Right renal cortex interstitium (tissue), 3 donors: ENCODE data around the gene SLC41A2. TPM values are rescaled to one million over a fixed set of nuclear protein-coding genes. Genes with fewer than 3 reads are reported as not detected.
"Not testable (repeated sequence)": the region's sequence is repeated elsewhere in the genome, so short reads cannot be mapped to it uniquely, and the experiment has no call there.

Source experiments
- DNase-seq, 3 donors: peaks; one replicate each; pipeline ENCODE4 v3.0.0-alpha.2; 2013; ENCODE audit warnings: low read depth in 3 of 3, low spot score in 2 of 3
- polyA plus RNA-seq, 3 donors: library from polyadenylated mRNA; unstranded; fragments of 120-200 nt; gene quantifications; one replicate each; pipeline ENCODE4 v1.2.1, GENCODE V29; 2013; ENCODE audit not compliant: insufficient read length in 3 of 3

SLC41A2 gene, protein sequence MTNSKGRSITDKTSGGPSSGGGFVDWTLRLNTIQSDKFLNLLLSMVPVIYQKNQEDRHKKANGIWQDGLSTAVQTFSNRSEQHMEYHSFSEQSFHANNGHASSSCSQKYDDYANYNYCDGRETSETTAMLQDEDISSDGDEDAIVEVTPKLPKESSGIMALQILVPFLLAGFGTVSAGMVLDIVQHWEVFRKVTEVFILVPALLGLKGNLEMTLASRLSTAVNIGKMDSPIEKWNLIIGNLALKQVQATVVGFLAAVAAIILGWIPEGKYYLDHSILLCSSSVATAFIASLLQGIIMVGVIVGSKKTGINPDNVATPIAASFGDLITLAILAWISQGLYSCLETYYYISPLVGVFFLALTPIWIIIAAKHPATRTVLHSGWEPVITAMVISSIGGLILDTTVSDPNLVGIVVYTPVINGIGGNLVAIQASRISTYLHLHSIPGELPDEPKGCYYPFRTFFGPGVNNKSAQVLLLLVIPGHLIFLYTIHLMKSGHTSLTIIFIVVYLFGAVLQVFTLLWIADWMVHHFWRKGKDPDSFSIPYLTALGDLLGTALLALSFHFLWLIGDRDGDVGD
- 1 to 10 TPM; 4.3 to 5.7 (median 4.6) TPM for polyA plus RNA-seq

DNA sequence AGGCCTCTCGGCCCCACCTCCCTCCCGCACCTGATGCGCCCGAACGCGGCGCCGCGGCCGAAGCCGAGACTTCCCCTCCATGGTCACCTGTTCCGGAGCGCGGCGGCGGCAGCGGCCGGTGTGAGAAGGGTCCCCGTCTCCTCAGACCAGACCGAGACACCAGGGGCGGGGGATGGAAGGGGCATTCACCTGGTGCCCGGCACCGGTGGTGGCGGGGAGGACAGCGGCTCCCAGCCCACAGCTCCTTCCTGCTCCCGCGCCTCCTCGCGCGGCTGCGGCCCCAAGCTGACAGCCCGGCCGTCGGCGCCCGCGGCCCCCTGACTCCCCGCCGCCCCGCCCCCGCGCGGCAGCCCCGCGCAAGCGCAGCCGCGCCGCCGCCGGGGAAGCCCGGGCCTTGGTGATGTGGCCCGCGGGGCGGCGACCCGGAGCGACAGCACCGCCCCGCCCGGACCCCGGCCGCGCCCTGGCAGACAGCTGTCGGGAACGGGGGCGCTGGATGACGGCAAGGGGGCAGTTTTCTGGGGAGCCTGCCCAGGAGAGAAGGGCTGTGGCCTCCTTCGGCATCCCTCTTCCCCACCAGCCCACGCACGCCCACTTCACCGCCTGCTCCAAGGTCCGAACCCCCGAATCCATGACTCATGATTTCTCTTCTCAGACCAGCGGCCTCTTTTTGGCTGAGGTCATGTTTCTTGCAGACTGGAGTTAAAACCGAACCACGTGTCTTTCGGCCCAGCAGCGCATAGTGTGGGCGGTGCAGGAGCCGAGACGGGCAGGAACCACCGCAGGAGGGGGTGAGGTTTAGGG lies at the start of gene SLC41A2:
TSS of gene SLC41A2 (minus strand) at position 290 of the 804 bp plus-strand sequence. CDS start 29,763 bp downstream, outside the sequence.
- DNase-seq: peak in 1 of 3 donors; percentile 43

DNA sequence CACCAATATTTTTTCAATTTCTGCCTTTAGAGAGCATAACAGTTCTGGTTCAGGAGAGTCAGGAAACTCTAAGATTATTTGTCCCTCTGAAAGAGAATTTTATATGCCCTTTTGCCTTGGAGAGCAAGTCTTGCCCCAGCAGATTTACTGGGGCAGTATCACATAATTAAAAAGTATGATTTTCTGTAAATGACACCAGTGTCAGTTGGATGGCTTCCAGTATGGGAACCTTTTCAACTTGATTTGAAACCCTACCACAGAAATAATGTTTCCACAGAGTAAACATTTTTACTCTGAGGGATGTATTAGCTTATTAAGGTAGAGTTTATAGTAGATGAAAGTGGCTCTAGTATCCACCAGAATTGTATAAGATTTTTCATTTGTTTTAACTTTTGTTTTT lies 43.4 kb upstream of the SLC41A2 start:
- DNase-seq: no peak

GRCh38 chr12:104999347-104999685 lies 41.2 kb upstream of the SLC41A2 start:
- DNase-seq: no peak

GRCh38 chr12:104998423-104999346 lies 40.6 kb upstream of the SLC41A2 start:
- no peak for DNase-seq

DNA sequence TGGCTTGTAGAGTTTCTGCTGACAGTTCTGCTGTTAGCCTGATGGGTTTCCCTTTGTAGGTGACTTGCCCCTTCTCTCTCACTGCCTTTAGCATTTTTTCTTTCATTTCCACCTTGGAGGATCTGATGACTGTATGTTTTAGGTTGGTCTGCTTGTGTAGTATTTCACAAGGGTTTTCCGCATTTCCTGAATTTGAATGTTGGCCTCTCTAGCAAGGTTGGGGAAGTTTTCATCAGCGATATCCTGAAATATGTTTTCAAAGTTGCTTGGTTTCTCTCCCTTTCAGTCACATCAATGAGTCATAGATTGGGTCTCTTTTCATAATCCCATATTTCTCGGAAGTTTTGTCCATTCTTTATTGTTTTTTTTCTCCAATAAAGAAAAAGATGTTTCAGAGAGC lies 39.5 kb upstream of the SLC41A2 start:
- no peak for DNase-seq

DNA sequence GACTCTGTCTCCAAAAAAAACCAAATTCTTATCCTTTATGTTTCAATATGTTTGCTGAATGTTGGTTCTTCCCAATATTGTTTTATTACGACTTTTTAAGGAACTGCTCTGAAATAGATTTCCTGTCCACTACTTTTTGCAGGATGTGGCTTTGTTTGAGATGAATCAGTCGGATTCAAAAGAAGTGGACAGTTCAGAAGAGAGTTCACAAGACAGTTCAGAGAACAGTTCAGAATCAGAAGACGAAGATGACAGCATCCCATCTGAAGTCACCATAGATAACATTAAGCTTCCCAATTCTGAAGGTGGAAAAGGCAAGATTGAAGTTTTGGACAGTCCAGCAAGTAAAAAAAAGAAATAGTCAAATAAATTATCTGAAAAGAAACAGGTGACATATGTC lies 36.2 kb upstream of the SLC41A2 start:
- DNase-seq: no peak

- no peak for DNase-seq
Observed at GRCh38 chr12:104991565-104992128, 33.6 kb upstream of the SLC41A2 start.

- no peak for DNase-seq
Observed at GRCh38 chr12:104990950-104991349, 32.9 kb upstream of the SLC41A2 start.

- DNase-seq: peak; percentile 80 to 91 (median 81)
Observed at GRCh38 chr12:104986022-104986941, 28.2 kb upstream of the SLC41A2 start, which contains the start of gene NOPCHAP1. TSS of gene NOPCHAP1 (plus strand) at chr12:104986316. CDS start at chr12:104986353, 37 bp downstream.

GRCh38 chr12:104985206-104985605 lies 27.1 kb upstream of the SLC41A2 start:
- DNase-seq: no peak

GRCh38 chr12:104977688-104978087 lies 19.6 kb upstream of the SLC41A2 start:
- DNase-seq: not testable (repeated sequence)

GRCh38 chr12:104976703-104977102 lies 18.6 kb upstream of the SLC41A2 start:
- no peak for DNase-seq

DNA sequence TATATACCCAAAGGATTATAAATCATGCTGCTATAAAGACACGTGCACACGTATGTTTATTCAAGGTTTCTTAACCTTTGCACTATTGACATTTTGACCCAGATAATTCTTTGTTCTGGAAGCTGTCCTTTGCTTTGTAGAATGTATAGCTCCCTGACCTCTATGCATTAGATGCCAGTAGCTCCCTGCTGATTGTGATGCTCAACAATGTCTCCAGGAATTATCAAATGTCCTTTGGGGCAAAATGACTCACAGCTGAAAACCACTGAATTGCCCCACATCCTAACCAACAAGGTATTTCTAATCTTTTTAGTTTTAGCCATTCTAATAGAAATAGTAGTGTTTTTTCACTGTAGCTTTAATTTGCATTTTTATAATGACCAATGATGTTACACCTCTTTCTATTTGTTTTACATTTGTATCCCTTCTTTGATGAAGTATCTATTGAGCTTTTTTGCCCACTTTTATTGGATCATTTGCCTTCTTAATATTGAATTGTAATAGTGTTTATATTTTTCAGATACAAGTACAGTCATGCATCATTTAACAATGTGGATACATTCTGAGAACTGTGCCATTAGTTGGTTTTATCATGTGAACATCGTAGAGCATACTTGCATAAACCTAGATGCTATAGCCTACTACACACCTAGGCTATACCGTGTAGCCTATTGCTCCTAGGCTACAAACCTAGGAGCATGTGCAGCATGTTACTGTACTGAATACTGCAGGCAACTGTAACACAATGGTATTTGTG lies 17.7 kb upstream of the SLC41A2 start:
- no peak for DNase-seq

DNA sequence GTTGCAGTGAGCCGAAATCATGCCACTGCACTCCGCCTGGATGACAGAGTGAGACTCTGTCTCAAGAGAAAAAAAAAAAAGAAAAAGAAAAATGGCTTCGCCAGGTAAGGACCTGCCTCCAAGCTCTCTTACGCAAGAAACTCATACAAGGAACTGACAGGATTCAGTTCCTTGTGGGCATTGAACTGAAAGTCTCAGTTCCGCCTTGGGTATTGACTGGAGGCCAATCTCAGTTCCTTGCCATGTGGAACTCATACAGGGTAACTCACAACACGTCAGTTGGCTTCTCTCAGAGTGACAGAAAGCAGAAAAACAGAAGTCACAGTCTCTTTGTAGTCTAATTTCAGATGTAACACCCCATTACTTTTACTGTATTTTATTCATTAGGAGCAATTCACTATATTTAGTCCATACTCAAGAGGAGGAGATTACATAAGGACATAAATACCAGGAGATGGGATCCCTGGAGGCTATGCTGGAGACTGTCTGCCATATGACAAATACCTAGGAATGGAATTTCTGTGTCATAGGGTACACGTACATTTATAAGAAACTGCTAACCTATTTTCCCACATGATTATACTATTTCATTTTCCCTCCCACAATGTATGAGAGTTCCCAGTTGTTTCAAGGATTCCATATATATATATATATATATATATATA lies 16.7 kb upstream of the SLC41A2 start:
- DNase-seq: no peak

DNA sequence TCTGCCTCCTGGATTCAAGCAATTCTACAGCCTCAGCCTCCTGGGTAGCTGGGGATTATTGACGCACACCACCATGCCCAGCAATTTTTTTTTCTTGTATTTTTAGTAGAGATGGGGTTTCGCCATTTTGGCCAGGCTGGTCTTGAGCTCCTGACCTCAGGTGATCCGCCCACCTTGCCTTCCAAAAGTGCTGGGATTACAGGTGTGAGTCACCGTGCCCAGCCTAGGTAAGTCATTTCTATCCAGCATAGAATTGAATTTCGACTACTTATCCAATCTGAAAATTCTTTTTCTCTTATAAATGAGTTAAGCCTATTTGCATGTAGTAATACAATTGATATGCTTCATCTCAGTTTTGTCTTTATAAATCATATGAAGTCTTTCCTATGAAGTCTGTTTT lies 15.2 kb upstream of the SLC41A2 start:
- DNase-seq: no peak

- DNase-seq: no peak
Observed at GRCh38 chr12:104971306-104971705, 13.2 kb upstream of the SLC41A2 start.

DNA sequence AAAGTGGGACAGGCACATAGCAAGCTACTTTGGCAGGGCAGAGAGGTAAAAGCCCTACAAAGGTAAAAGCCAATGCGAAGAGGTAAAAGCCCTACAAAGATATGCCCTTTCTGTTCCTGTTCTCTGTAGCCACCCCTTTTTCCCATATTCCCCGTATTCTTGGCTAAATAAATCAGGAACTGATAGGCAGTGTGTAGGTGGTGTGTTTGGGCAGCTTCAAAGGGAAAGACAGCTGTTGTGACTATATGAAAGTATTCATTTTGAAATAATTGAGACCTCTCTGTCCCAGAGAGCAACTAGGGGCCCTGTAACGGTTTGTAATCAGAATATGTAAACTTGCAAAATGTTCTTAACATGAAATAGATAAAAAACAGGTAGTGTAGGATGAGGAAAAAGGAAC lies 11.3 kb upstream of the SLC41A2 start:
- DNase-seq: no peak

DNA sequence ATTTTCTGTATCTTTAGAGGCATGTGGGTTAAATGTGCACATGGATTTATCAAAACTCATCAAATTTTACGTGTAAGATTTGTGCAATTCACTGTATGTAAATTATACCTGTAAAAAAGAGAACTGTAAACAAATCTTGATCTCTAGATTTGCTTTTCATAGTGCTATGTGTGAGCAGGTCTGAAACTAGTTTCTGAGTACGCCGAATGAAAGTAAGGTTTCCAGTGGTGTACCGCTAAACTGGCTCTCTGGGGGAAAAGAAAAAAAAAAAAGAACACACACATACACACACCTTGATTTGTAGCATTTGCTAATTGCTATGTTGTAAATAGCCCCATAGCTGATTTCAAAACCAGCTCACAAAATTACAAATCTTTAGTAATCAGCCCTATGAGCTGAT lies 8.6 kb upstream of the SLC41A2 start:
- no peak for DNase-seq
